ENCODE results near the gene PRKG1. TPM values are rescaled to one million over a fixed set of nuclear protein-coding genes. Genes with fewer than 3 reads are reported as not detected.
"Not testable (repeated sequence)": the region's sequence is repeated elsewhere in the genome, so short reads cannot be mapped to it uniquely, and the experiment has no call there.

Gene PRKG1
- total and polyA plus RNA-seq, 2 of the 4 experiments (the other 2 are of a cell fraction): 3.5 to 18.3 TPM

DNA sequence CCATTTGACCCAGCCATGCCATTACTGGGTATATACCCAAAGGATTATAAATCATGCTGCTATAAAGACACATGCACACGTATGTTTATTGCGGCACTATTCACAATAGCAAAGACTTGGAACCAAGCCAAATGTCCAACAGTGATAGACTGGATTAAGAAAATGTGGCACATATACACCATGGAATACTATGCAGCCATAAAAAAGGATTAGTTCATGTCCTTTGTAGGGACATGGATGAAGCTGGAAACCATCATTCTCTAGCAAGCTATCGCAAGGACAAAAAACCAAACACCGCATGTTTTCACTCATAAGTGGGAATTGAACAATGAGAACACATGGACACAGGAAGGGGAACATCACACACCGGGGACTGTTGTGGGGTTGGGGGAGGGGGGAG, 138.7 kb downstream of the PRKG1 start:
- H3K9me1 ChIP-seq (ENCODE audit: insufficient read depth, low read length); H3K36me3 ChIP-seq (ENCODE audit: control insufficient read depth, insufficient read depth, low read length); H3K23ac ChIP-seq (ENCODE audit: low read depth, low read length); intact Hi-C loops (cut with micrococcal nuclease); POLR2A ChIA-PET (ENCODE audit: unreplicated experiment); H3K56ac ChIP-seq (ENCODE audit: extremely low read depth, insufficient read depth, low read length); H2BK20ac ChIP-seq (ENCODE audit: low read depth, low read length); H3K4me3 ChIP-seq (ENCODE audit: insufficient read depth, low read depth, low read length); H3K4me2 ChIP-seq (ENCODE audit: low read depth, low read length); H2BK5ac ChIP-seq (ENCODE audit: low read depth, low read length, poor library complexity, severe bottlenecking); H2AK5ac ChIP-seq (ENCODE audit: low read depth, low read length); BruUV-seq (replicated peaks); H2BK15ac ChIP-seq (ENCODE audit: low read depth, low read length); H2BK120ac ChIP-seq (ENCODE audit: low read depth, low read length); H3K4ac ChIP-seq (ENCODE audit: low read depth, low read length); ATAC-seq (ENCODE audit: low read depth); H2AFZ ChIP-seq (replicated peaks; ENCODE audit: low read length, poor library complexity); CTCF ChIA-PET; H4K91ac ChIP-seq (ENCODE audit: insufficient read depth, low read depth, low read length); dilution Hi-C loops (cut with HindIII; ENCODE audit: low sequenced_read_pairs, unreplicated experiment); H3K9ac ChIP-seq (ENCODE audit: low read depth, low read length); H3K4me1 ChIP-seq (ENCODE audit: control insufficient read depth, insufficient read depth, low read length); in situ Hi-C loops (cut with MboI; ENCODE audit: low sequenced_read_pairs); DNase-seq; H3K27ac ChIP-seq (ENCODE audit: insufficient read depth, low read length); H4K8ac ChIP-seq (ENCODE audit: low read depth in 2 of 2, low read length in 2 of 2); H4K5ac ChIP-seq (ENCODE audit: low read depth, low read length); H3K27me3 ChIP-seq (ENCODE audit: control insufficient read depth, insufficient read depth, low read length); H3K9me3 ChIP-seq (ENCODE audit: control insufficient read depth, insufficient read depth, low read length); H2AK9ac ChIP-seq (replicated peaks; ENCODE audit: low read depth, low read length, poor library complexity); H3K14ac ChIP-seq (replicated peaks; ENCODE audit: low read depth, low read length); H4K20me1 ChIP-seq (ENCODE audit: insufficient read depth, low read length); H3K18ac ChIP-seq (ENCODE audit: low read depth, low read length): not testable (repeated sequence)
- H3K79me1 ChIP-seq (ENCODE audit: low read depth in 1 of 2, low read length in 2 of 2): peaks cover 0 to 11% of the 10 kb centered on the region in 2 experiments; a peak in 2 of 4 replicates
- no CpG with 5 or more reads among the region's 5 CpGs for WGBS, 2 experiments (ENCODE audit: extremely low coverage in 2 of 2, insufficient read length in 1 of 2)
